Measurements from ENCODE around the gene DUSP18.

The DUSP18 gene

DNA sequence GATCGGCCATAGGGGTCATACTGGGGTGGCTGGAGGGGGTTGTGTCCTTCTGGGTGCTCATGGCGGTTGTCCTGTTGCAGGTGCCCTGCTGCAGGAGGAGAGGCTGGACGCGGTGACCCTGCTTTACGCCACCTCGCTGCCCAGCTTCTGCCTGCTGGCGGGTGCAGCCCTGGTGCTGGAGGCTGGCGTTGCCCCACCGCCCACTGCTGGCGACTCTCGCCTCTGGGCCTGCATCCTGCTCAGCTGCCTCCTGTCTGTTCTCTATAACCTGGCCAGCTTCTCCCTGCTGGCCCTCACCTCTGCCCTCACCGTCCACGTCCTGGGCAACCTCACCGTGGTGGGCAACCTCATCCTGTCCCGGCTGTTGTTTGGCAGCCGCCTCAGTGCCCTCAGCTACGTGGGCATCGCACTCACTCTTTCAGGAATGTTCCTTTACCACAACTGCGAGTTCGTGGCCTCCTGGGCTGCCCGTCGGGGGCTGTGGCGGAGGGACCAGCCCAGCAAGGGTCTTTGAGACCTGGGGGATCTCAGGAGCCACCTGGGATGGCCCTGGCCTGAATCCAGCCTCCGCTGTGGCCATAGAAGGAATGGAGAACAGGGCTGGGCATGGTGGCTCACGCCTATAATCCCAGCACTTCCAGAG lies 21.0 kb downstream of the DUSP18 start:
- in situ Hi-C loops (cut with MboI; ENCODE audit: low pct_unique_long_range_greater_than_20kb, low sequenced_read_pairs, unreplicated experiment) = loop anchor here (25.0 kb wide), 1 partner anchor 241 kb away; no protein-coding TSS in a partner anchor
- TF ChIP-seq, protein P1, sequence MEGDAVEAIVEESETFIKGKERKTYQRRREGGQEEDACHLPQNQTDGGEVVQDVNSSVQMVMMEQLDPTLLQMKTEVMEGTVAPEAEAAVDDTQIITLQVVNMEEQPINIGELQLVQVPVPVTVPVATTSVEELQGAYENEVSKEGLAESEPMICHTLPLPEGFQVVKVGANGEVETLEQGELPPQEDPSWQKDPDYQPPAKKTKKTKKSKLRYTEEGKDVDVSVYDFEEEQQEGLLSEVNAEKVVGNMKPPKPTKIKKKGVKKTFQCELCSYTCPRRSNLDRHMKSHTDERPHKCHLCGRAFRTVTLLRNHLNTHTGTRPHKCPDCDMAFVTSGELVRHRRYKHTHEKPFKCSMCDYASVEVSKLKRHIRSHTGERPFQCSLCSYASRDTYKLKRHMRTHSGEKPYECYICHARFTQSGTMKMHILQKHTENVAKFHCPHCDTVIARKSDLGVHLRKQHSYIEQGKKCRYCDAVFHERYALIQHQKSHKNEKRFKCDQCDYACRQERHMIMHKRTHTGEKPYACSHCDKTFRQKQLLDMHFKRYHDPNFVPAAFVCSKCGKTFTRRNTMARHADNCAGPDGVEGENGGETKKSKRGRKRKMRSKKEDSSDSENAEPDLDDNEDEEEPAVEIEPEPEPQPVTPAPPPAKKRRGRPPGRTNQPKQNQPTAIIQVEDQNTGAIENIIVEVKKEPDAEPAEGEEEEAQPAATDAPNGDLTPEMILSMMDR (IDR thresholded peaks at IDR 0.05; ENCODE audit: extremely low read depth, insufficient read depth, missing control alignments) = no peak
- no peak for DNase-seq (ENCODE audit: low spot score)

DNA sequence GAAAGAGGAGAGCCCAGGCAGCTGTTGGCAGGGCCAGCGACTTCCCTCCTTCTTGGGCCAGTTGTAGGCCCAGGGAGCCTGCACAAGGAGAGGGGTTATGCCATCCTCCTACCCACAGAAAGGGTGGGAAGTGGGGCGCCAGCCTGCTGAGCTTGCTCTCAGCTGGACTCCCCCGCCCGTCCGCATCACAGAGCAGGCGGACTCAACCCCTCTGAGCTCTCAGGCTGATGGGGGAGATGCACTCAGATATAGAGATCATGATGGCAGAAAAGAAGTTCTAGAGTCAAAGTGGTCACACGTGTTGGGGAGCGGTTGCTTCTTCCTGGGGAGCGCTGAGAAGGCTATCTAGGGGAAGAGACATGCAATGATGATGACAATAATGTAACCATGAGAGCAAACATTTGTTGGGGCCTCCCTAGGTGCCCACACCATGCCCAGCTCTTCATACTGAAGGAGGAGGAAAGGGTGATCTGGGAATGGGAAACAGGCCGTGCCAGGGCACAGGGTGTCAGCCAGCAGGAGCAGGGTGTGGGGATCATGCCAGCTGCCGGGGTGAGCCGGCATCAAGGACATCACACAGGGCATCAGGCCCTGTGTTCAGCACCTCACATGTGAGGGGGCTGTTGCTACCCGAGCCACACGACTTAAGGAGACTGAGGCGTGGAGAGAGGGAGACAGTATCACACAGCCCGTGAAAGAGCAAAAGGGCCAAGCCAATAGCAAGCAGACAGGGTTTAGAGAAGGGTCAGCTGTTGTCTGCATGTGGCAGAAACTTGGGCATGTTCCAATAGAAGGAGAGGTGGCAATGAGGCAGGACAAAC lies 24.4 kb downstream of the DUSP18 start:
- TF ChIP-seq, protein P1 (IDR thresholded peaks at IDR 0.05; ENCODE audit: extremely low read depth, insufficient read depth, missing control alignments) = no peak
- no peak for DNase-seq (ENCODE audit: low spot score)
- in situ Hi-C loops (cut with MboI; ENCODE audit: low pct_unique_long_range_greater_than_20kb, low sequenced_read_pairs, unreplicated experiment) = loop anchor here (25.0 kb wide), 1 partner anchor 244 kb away; no protein-coding TSS in a partner anchor

DNA sequence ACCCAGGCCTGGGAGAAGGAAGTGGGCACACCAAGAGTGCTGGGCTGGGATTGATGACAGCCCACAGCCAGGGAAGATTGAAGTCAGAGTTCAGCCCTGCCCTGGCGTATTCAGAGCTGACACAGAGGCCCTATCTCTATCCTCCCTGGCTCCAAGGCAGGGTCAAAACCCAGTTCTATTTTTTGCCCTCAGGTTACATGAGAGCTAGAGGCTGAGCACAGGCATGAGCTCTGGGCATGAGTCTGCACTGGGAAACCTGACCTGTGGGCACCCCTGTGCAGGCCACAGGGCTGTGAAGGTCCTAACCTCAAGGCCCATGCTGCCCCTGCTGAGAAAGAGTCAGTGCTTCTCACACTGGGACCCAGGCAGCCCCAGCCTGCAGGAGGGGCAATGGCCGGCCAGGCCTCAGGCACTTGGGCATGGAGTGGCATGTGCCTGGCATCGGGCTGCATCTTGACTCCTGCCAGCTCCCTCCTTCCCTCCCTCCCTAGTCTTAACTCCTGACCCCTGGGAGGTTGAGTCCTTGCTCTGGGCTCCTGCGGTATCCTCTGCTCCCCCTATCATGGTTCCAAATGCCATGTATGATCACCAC lies 26.7 kb downstream of the DUSP18 start:
- no peak for DNase-seq (ENCODE audit: low spot score)
- in situ Hi-C loops (cut with MboI; ENCODE audit: low pct_unique_long_range_greater_than_20kb, low sequenced_read_pairs, unreplicated experiment) = loop anchor here (25.0 kb wide), 1 partner anchor 246 kb away; no protein-coding TSS in a partner anchor

DNA sequence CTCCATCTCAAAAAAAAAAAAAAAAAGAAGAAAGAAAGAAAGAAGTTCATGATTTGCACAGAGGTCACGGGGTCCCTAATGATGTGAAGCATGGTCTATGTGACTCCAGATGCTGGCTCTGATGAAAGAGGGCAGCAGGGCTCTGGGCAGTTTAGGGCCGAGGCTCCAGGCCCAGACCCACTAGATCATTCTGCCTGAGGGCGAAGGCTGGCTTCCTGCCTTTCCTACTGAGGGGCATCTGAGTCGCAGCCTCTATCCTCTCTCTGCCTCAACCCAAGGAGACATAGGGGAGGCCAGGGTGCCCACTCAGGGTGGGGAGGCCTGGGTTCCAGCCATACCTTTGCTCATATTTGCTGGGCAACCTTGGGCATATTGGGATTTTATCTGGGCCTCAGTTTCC lies 27.3 kb downstream of the DUSP18 start:
- DNase-seq (ENCODE audit: low spot score) = no peak
- in situ Hi-C loops (cut with MboI; ENCODE audit: low pct_unique_long_range_greater_than_20kb, low sequenced_read_pairs, unreplicated experiment) = loop anchor here (25.0 kb wide), 1 partner anchor 247 kb away; no protein-coding TSS in a partner anchor
- TF ChIP-seq, protein P1 (IDR thresholded peaks at IDR 0.05; ENCODE audit: extremely low read depth, insufficient read depth, missing control alignments) = no peak

More for the DNA sequence above, 26.7 kb downstream of the DUSP18 start:
- TF ChIP-seq, protein P1 (IDR thresholded peaks at IDR 0.05; ENCODE audit: extremely low read depth, insufficient read depth, missing control alignments) = no peak

DNA sequence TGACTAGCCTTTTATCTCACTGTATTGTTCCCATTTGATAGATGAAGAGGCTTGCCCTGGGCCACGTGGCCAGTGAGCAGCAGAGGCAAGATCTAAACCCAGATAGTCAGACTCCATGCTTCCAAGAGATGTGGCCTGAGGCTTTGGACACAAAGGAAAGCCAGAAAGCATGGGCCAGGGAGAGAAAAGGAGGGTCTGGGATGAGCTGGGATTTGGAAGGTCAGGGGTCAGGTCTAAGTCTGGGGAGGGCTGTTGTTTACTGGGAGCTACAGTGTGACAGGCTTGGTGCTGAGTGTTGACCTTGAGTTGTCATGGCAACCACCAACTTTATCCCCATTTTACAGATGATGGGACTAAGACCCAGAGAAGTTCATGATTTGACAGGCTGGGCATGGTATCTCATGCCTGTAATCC lies 30.0 kb downstream of the DUSP18 start:
- DNase-seq (ENCODE audit: low spot score) = no peak
- in situ Hi-C loops (cut with MboI; ENCODE audit: low pct_unique_long_range_greater_than_20kb, low sequenced_read_pairs, unreplicated experiment) = loop anchor here (5.0 to 25.0 kb wide), 2 partner anchors 120 to 250 kb away; no protein-coding TSS in a partner anchor

More for the DNA sequence above, 30.0 kb downstream of the DUSP18 start:
- TF ChIP-seq, protein P1 (IDR thresholded peaks at IDR 0.05; ENCODE audit: extremely low read depth, insufficient read depth, missing control alignments) = no peak
